Small intestine (tissue), 7 donors: ENCODE results near the gene RAD54L2. TPM values are rescaled to one million over a fixed set of nuclear protein-coding genes. Genes with fewer than 3 reads are reported as not detected.
"Not testable (repeated sequence)": the region's sequence is repeated elsewhere in the genome, so short reads cannot be mapped to it uniquely, and the experiment has no call there.

Experiments used
- DNase-seq, 2 donors: peaks; one replicate each; pipeline versions ENCODE4 v3.0.0 to v3.0.0-alpha.2; 2013
- FAIRE-seq: peaks from 2 replicates; lab custom pipeline; 2012; peaks lifted over from hg19 to GRCh38; lab: Jason Lieb, UNC
- H3K27ac ChIP-seq, 3 donors: one replicate each; pipeline ENCODE4 v1.5.1; 2013; ENCODE audit warnings: low read length in 2 of 3, mild to moderate bottlenecking in 2 of 3, control low read depth in 1 of 3, inconsistent platforms in 1 of 3, low read depth in 1 of 3, moderate library complexity in 1 of 3
- H3K27me3 ChIP-seq, 3 donors: one replicate each; pipeline ENCODE4 v1.6.1; 2013; ENCODE audit warnings: low read length in 3 of 3, inconsistent platforms in 1 of 3; ENCODE audit not compliant: control insufficient read depth in 3 of 3, insufficient read depth in 3 of 3
- H3K36me3 ChIP-seq, 3 donors: one replicate each; pipeline ENCODE4 v1.6.1; 2013; ENCODE audit warnings: low read length in 3 of 3, inconsistent platforms in 1 of 3, low read depth in 1 of 3, mild to moderate bottlenecking in 1 of 3, moderate library complexity in 1 of 3; ENCODE audit not compliant: control insufficient read depth in 3 of 3, insufficient read depth in 2 of 3
- H3K4me1 ChIP-seq, 3 donors: one replicate each; pipeline ENCODE4 v1.6.1; 2013; ENCODE audit warnings: low read length in 2 of 3, inconsistent platforms in 1 of 3, low read depth in 1 of 3, mild to moderate bottlenecking in 1 of 3, moderate library complexity in 1 of 3; ENCODE audit not compliant: control insufficient read depth in 3 of 3, insufficient read depth in 2 of 3
- H3K4me3 ChIP-seq, 3 donors: one replicate each; pipeline ENCODE4 v1.5.1; 2013; ENCODE audit warnings: low read length in 3 of 3, control low read depth in 1 of 3, inconsistent platforms in 1 of 3, low read depth in 1 of 3, mild to moderate bottlenecking in 1 of 3, moderate library complexity in 1 of 3
- H3K9me3 ChIP-seq, 2 donors: one replicate each; pipeline ENCODE4 v1.6.1; 2013; ENCODE audit warnings: low read depth in 1 of 2, low read length in 1 of 2; ENCODE audit not compliant: control insufficient read depth in 2 of 2, insufficient read depth in 1 of 2
- WGBS, 3 donors: extraction: QIAGEN DNeasy Blood & Tissue Kit; methylation state at CpG; one replicate each; pipeline ENCODE4 v1.1.7; 2013; 5-methylcytosine and 5-hydroxymethylcytosine counted together
- polyA plus RNA-seq, 4 donors: library from polyadenylated mRNA; stranded (reverse) in 3 of 4; unstranded in 1 of 4; fragments of 200-250 nt in 3 of 4; fragments of 120-200 nt in 1 of 4; gene quantifications; one replicate each; pipeline versions ENCODE4 v1.2.1 to v1.2.3, GENCODE V29; 2013
- donor health status: healthy with polysubstance abuse.
- donor health status: control.
- donor health status: control.
- donor health status: Bipolar disorder and iron deficiency.
- donor health status: healthy.

RAD54L2 gene
- polyA plus RNA-seq, 4 donors = 1.4 to 8.7 (median 3.3) TPM

DNA sequence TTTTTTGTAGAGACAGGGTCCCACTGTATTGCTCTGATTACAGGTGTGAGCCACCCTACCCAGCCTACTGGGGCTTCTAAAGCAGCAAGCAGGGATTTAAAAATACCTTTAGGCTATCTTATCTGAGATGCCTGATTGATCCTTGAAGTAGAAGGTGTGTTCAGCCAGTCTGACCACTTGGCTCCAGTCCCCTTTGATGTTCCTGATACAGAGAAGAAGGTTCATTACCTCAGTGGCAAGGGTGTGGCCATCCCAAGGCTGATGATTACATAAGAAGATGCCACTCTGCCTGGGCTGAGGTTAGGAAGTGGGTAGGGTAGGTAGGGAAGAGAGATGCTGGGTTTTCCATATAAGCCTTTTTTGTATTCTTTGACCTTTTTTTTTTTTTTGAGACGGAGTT, 27.5 kb upstream of the RAD54L2 start:
- DNase-seq (peak in 1 of 2 donors; percentile 41), FAIRE-seq (no peak)
- Histone ChIP-seq H3K4me3 (no peak overlapping the region), H3K27me3 (no peaks in the 10 kb centered on the region), H3K4me1 (peaks cover 0 to 3% (median 0%) of the 10 kb centered on the region in 3 donors), H3K9me3 (no peaks in the 10 kb centered on the region), H3K27ac (no peak overlapping the region), H3K36me3 (no peaks in the 10 kb centered on the region)
- WGBS, 3 donors = 22 to 68% (median 50%) methylated on average over 1 of the region's 1 CpG

DNA sequence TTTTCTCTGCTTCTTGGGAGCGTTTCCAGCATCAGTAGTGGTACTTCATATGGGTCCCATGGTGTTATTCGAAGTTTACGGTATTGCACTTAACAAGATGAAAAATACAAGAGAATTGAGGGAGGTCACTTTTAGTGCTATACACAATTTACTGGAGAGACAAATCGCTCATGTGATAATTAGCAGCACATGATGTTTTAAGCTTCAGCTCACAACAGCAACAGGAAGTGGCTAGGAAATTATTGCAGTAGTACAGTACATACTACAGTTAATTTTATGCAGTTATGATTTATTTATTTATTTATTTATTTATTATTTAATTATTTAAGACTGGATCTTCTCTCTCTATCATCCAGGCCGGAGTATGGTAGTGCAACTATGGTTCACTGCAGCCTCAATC, 24.3 kb upstream of the RAD54L2 start:
- no peaks in the 10 kb centered on the region for H3K36me3 ChIP-seq
- no peak overlapping the region for H3K4me3 ChIP-seq
- DNase-seq (no peak), FAIRE-seq (no peak)
- H3K27me3 ChIP-seq = no peaks in the 10 kb centered on the region
- no peaks in the 10 kb centered on the region for H3K9me3 ChIP-seq
- WGBS, 3 donors = 84 to 90% (median 87%) methylated on average over 5 of the region's 5 CpGs
- peaks cover 0 to 3% (median 0%) of the 10 kb centered on the region in 3 donors for H3K4me1 ChIP-seq
- H3K27ac ChIP-seq = no peak overlapping the region

DNA sequence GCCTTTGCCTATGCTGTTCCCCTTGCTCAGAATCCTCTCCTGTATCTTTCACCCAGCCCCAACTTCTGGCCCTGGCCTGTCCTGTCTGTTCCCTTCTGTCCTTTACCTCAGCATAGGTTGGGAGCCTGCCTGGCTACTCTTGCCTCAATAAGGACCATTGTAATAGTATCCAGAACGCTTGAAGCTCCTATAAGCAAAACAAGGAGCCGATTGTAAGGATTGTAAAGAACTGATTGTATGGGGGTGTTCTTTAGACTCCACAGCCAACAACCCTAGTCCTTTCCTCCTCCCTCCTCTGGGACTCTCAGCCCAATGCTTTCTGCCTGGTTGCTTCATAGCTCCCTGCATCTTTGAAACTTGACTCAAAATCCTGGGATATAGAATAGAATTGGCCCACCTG, 18.7 kb upstream of the RAD54L2 start:
- no peaks in the 10 kb centered on the region for H3K4me1 ChIP-seq
- FAIRE-seq = no peak

DNA sequence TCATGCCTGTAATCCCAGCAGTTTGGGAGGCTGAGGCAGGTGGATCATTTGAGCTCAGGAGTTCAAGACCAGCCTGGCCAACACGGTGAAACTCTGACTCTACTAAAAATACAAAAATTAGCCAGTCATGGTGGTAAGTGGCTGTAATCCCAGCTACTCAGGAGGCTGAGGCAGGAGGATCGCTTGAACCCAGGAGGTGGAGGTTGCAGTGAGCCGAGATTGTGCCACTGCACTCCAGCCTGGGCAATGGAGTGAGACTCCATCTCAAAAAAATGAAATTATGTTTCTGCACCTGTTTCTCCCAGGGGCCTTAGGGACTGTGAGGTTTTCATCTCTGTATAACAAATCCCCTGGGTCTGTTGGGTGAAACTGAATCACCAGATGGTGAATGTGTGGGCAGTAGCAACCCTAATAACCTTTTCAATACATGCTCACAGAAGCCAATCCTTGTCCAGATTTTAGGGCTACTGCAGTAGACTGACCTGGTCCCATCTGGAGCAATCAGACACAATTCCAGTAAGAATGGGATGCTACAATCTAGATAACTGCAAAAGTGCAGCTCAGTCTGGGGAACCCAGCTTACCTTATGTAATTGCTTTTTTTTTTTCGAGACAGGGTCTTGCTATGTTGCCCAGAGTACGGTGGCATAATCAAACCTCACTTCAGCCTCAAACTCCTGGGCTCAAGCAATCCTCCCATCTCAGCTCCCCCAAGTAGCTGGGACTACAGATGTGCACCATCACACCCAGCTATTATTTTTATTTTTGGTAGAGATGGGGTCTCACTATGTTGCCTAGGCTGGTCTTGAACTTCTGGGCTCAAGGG, 17.4 kb upstream of the RAD54L2 start:
- H3K27me3 ChIP-seq, DNase-seq, FAIRE-seq, H3K4me3 ChIP-seq, H3K27ac ChIP-seq, H3K36me3 ChIP-seq, H3K4me1 ChIP-seq, H3K9me3 ChIP-seq: not testable (repeated sequence)
- WGBS, 3 donors = 83 to 86% (median 84%) methylated on average over 5 of the region's 5 CpGs

More for the DNA sequence above, 18.7 kb upstream of the RAD54L2 start:
- Histone ChIP-seq H3K36me3 (no peaks in the 10 kb centered on the region), H3K9me3 (no peaks in the 10 kb centered on the region), H3K27me3 (no peaks in the 10 kb centered on the region), H3K27ac (no peak overlapping the region), H3K4me3 (no peak overlapping the region)
- 41 to 83% (median 67%) methylated on average over 2 of the region's 2 CpGs for WGBS, 3 donors
- no peak for DNase-seq

DNA sequence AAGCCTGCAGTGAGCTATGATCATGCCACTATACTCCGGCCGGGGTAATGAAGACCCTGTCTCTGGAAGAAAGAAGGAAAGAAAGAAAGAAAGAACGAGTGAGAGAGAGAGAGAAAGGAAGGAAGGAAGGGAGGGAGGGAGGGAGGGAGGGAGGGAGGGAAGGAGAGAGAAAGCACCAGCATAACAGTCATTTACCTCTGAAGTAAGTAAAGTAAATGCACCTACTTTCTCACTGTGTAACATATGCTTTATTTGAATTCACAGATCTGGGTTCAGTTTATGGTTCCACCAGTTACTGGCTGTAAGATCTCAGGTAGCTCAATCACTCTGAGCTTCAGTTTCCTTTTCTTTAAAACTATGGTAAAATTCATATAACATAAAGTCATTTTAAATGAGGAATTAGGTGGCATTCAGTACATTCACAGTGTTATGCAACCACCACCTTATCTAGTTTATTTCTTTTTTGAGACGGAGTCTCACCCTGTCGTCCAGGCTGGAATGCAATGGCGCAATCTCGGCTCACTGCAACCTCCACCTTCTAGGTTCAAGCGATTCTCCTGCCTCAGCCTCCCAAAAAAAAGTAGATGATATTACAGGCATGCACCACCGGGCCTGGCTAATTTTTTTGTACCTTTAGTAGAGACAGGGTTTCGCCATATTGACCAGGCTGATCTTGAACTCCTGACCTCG, 16.1 kb upstream of the RAD54L2 start:
- WGBS, 3 donors = 65 to 69% (median 65%) methylated on average over 11 of the region's 11 CpGs
- DNase-seq = no peak

DNA sequence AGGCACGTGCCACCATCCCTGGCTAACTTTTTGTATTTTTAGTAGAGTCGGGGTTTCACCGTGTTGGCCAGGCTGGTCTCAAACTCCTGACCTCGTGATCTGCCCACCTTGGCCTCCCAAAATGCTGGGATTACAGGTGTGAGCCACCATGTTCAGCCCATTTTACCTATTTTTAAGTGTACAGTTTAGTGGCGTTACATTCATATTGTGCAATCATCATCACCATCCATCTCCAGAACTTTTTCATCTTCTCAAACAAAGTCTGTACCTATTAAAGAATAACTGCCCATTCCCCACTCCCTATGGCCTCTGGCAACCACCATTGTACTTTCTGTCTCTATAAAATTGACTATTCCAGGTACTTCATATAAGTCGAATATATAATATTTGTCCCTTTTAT, 13.6 kb upstream of the RAD54L2 start:
- WGBS, 3 donors = 86 to 91% (median 89%) methylated on average over 6 of the region's 6 CpGs
- H3K9me3 ChIP-seq, DNase-seq, H3K4me3 ChIP-seq, H3K27me3 ChIP-seq, H3K27ac ChIP-seq, H3K36me3 ChIP-seq, H3K4me1 ChIP-seq, FAIRE-seq: not testable (repeated sequence)

More for the DNA sequence above, 16.1 kb upstream of the RAD54L2 start:
- Histone ChIP-seq H3K4me1 (no peaks in the 10 kb centered on the region), H3K9me3 (no peaks in the 10 kb centered on the region), H3K27me3 (no peaks in the 10 kb centered on the region), H3K36me3 (no peaks in the 10 kb centered on the region), H3K4me3 (no peak overlapping the region), H3K27ac (no peak overlapping the region)
- FAIRE-seq = no peak

DNA sequence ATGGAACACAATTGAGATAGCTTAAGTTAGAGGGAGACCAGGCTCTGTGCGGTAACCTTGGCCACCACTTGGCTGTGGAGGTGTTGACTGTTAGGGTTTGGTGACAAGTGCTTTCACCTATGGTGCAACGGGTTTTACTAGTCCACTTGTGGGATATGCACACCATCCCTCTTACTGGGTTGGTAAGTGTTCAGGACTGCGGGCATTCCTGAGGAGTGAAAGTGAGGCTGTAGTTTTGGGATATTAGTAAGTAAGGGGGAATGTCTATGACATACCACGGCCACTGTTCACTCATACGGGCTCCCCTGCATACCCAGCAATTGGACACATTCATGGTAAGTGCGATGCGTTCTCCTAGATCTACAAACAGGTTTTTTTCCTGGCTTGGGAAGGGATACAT, 8.0 kb upstream of the RAD54L2 start:
- no peaks in the 10 kb centered on the region for H3K4me1 ChIP-seq
- no peak overlapping the region for H3K4me3 ChIP-seq
- no peak for FAIRE-seq
- WGBS, 3 donors = 89 to 95% (median 90%) methylated on average over 7 of the region's 7 CpGs
- no peak for DNase-seq
- H3K9me3 ChIP-seq = peaks cover 0 to 3% of the 10 kb centered on the region in 2 donors
- no peaks in the 10 kb centered on the region for H3K36me3 ChIP-seq
- H3K27me3 ChIP-seq = no peaks in the 10 kb centered on the region
- no peak overlapping the region for H3K27ac ChIP-seq

DNA sequence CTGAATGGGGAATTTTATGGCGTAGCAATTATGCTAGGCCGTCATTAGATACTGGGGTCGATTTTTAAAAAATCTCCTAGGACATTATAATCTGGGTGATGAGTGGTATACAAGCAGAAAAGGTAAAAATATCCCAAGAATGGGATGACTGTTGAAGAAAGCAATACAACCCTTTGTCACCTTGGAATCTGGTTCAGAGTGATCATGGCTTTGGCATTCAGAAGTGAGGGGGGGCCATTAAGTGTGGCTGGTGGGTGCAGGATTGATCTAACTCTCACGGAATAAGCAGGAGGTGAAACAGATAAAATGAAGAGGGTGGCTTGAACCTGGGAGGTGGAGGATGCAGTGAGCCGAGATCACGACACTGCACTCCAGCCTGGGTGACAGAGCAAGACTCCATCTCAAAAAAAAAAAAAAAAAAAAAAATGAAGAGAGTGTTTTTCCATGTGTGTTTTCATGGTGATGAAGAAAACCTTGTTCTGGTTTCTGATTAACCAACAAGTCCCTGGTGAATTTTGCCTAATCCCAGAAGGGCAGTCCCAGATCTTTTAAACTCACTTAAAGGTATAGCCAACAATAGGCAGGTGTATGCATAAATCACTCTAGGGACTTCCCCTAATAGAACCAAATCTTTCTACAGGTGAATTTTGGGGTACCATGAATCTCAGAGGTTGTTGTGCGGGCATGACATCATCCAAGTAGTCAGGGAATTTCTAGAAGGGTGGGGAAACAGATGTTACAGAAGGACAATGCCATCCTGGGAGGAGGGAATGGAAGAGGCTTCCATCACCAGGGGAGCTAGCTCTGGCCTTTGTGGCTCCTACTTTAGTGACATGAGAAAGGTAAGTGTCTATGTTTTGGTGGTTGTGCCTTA, 3.1 kb upstream of the RAD54L2 start:
- FAIRE-seq (no peak), DNase-seq (no peak)
- WGBS, 3 donors = 76 to 83% (median 82%) methylated on average over 7 of the region's 7 CpGs
- no peaks in the 10 kb centered on the region for H3K4me1 ChIP-seq
- H3K9me3 ChIP-seq = no peaks in the 10 kb centered on the region
- H3K36me3 ChIP-seq = no peaks in the 10 kb centered on the region
- H3K27ac ChIP-seq = no peak overlapping the region
- no peaks in the 10 kb centered on the region for H3K27me3 ChIP-seq
- H3K4me3 ChIP-seq = no peak overlapping the region
